Mesothelial cell of epicardium (in vitro differentiated cells): Measurements from ENCODE around the gene KRTAP1-5. TPM values are rescaled to one million over a fixed set of nuclear protein-coding genes. Genes with fewer than 3 reads are reported as not detected.
"Not testable (repeated sequence)": the region's sequence is repeated elsewhere in the genome, so short reads cannot be mapped to it uniquely, and the experiment has no call there.

Experiments used
- DNase-seq, 2 experiments: peaks; one replicate each; pipeline ENCODE4 v3.0.0; 2021; ENCODE audit warnings: low spot score in 2 of 2; ENCODE audit not compliant: unreplicated experiment in 2 of 2
- H3K27ac Mint-ChIP-seq: 2 replicates; pipeline ENCODE4 v1.8.0; 2021; ENCODE audit warnings: mixed read lengths
- H3K27me3 Mint-ChIP-seq: 2 replicates; pipeline ENCODE4 v1.8.0; 2021; ENCODE audit warnings: low read depth, mixed read lengths
- H3K36me3 Mint-ChIP-seq: 2 replicates; pipeline ENCODE4 v1.8.0; 2021; ENCODE audit warnings: mixed read lengths
- H3K4me1 Mint-ChIP-seq: 2 replicates; pipeline ENCODE4 v1.8.0; 2021; ENCODE audit warnings: mixed read lengths
- H3K4me3 Mint-ChIP-seq: 2 replicates; pipeline ENCODE4 v1.8.0; 2021; ENCODE audit warnings: mild to moderate bottlenecking, moderate library complexity, mixed read lengths
- H3K9me3 Mint-ChIP-seq: 2 replicates; pipeline ENCODE4 v1.8.0; 2021; ENCODE audit warnings: mixed read lengths
- CTCF ChIP-seq: fragments of 200-600 bp; sonication (generic); IDR thresholded peaks from one replicate; pipeline ENCODE4 v1.5.0; 2021; ENCODE audit warnings: antibody characterized with exemption; ENCODE audit not compliant: unreplicated experiment
- total RNA-seq: library from RNA; stranded (reverse); gene quantifications from 3 replicates; pipeline ENCODE4 v1.2.1, GENCODE V29; 2021

KRTAP1-5 gene
- total RNA-seq, 1 donor from 2014 or later = not detected

- Mint-ChIP-seq H3K4me3 (no peak overlapping the region), H3K27ac (no peak overlapping the region), H3K36me3 (no peaks in the 10 kb centered on the region), H3K4me1 (peaks cover 25% of the 10 kb centered on the region), H3K9me3 (peaks cover 23% of the 10 kb centered on the region), H3K27me3 (no peaks in the 10 kb centered on the region)
- no peak for TF ChIP-seq CTCF
- DNase-seq = no peak
Observed at GRCh38 chr17:41052566-41052965, 25.6 kb upstream of the KRTAP1-5 start.

DNA sequence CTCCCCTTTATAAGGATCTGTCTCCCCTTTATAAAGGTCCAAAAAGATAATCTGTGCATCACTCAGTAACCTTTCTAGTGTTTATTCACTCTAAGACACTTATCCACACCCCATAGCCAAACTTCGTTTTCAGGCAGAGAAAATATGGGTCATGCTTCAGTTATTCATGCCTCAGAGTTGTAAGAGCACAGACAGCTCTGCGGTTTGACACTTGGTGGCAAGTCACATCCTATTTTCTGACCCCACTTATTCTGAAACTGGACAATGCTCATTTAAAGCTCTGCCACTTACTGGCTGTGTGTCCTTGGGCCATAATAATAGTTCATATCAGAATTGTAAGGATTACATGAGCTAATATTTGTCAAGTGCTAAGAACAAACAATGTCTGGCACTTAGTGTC, 22.1 kb upstream of the KRTAP1-5 start:
- no peak overlapping the region for H3K4me3 Mint-ChIP-seq
- H3K27ac Mint-ChIP-seq = peak overlapping the region; percentile 88
- no peak for TF ChIP-seq CTCF
- no peaks in the 10 kb centered on the region for H3K27me3 Mint-ChIP-seq
- H3K4me1 Mint-ChIP-seq = peaks cover 28% of the 10 kb centered on the region
- DNase-seq = no peak
- peaks cover 1% of the 10 kb centered on the region for H3K36me3 Mint-ChIP-seq
- H3K9me3 Mint-ChIP-seq = peaks cover 17% of the 10 kb centered on the region

- Mint-ChIP-seq H3K36me3 (peaks cover 4% of the 10 kb centered on the region), H3K4me1 (peaks cover 28% of the 10 kb centered on the region), H3K27ac (peak overlapping the region; percentile 88), H3K9me3 (peaks cover 17% of the 10 kb centered on the region), H3K27me3 (no peaks in the 10 kb centered on the region), H3K4me3 (no peak overlapping the region)
- TF ChIP-seq CTCF = no peak
- DNase-seq = no peak
Observed at GRCh38 chr17:41048441-41048840, 21.4 kb upstream of the KRTAP1-5 start.

- peak within 1 kb of the TSS; percentile 88 for H3K27ac Mint-ChIP-seq
- peaks cover 28% of the 10 kb centered on the region for H3K4me1 Mint-ChIP-seq
Observed at GRCh38 chr17:41046735-41047465, 19.9 kb upstream of the KRTAP1-5 start, which contains the start of gene KRTAP2-1. TSS of gene KRTAP2-1 (minus strand) at chr17:41047316. CDS start at chr17:41047267, 49 bp downstream.

GRCh38 chr17:41042953-41043352, 15.9 kb upstream of the KRTAP1-5 start:
- no peaks in the 10 kb centered on the region for H3K27me3 Mint-ChIP-seq
- no peak for TF ChIP-seq CTCF
- H3K4me1 Mint-ChIP-seq = peaks cover 18% of the 10 kb centered on the region
- H3K4me3 Mint-ChIP-seq = no peak overlapping the region
- peaks cover 15% of the 10 kb centered on the region for H3K9me3 Mint-ChIP-seq
- H3K36me3 Mint-ChIP-seq = peaks cover 6% of the 10 kb centered on the region
- H3K27ac Mint-ChIP-seq = no peak overlapping the region
- no peak for DNase-seq

More at GRCh38 chr17:41046735-41047465, 19.9 kb upstream of the KRTAP1-5 start, which contains the start of gene KRTAP2-1:
- H3K36me3 Mint-ChIP-seq, DNase-seq, H3K4me3 Mint-ChIP-seq, H3K27me3 Mint-ChIP-seq: not testable (repeated sequence)
- peaks cover 15% of the 10 kb centered on the region for H3K9me3 Mint-ChIP-seq

DNA sequence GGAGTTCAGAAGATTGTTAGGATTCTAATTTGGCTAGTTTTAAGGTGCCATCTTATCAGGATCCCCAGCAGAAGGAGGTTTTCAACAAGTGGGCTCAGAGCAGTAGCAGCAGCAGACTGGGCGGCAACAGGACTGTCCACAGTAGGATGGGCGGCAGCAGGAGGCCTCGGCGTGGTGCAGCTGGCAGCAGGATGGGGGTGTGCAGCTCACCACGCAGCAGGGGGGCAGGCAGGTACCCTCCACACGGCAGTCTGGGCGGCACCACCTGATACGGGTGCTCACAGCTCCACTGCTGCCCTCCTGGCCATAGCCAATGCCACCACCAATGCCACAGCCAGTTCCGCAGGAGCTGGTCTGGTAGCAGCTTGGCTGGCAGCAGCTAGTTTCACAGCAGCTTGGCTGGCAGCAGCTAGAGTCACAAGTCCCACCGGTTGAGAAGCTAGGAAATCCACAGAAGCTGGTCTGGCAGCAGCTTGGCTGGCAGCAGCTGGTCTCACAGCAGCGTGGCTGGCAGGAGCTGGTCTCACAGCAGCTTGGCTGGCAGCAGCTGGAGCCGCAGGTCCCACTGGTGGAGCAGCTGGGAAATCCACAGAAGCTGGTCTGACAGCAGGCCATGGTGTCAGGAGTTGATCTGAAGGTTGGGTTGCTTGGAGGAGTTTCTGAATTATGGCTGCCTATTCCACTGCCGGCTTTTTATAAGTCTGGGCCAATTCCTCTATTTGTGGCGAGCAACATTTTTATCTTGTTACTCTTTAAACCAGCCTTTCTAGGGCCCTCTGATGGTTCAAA, 14.0 kb upstream of the KRTAP1-5 start, which contains the start of gene KRTAP1-1:
Gene KRTAP1-1 (minus strand): TSS at position 668 of the 789 bp plus-strand sequence. CDS start 53 bp downstream, at position 615.
- not testable (repeated sequence) for DNase-seq, H3K36me3 Mint-ChIP-seq, H3K4me3 Mint-ChIP-seq, H3K27ac Mint-ChIP-seq, H3K27me3 Mint-ChIP-seq
- H3K4me1 Mint-ChIP-seq = peaks cover 22% of the 10 kb centered on the region
- H3K9me3 Mint-ChIP-seq = peaks cover 15% of the 10 kb centered on the region
